Spleen (tissue), 7 donors: ENCODE results near the gene PLXND1.

Experiments used
- POLR2A ChIP-seq, 3 donors: fragments of 450-650 bp; IDR thresholded peaks; one replicate each; pipeline ENCODE4 v1.5.1; 2017; ENCODE audit warnings: antibody characterized with exemption in 3 of 3, mild to moderate bottlenecking in 1 of 3
- TF ChIP-seq, protein P1 (sequence below), 11 experiments: fragments of 200-600 bp in 7 of 11; fragments of 450-650 bp in 4 of 11; sonication (generic) in 4 of 11; IDR thresholded peaks in 8 of 11; conservative IDR thresholded peaks in 3 of 11; 1 replicate in 7 of 11; 2 replicates in 4 of 11; pipeline versions ENCODE4 v1.4.0 to v1.8.0; 2016 to 2021; ENCODE audit warnings: antibody characterized with exemption in 11 of 11, inconsistent platforms in 4 of 11, mild to moderate bottlenecking in 1 of 11
- donor health status: DM: no; HTN: no; CAD: no; lungs with moderate emphysema.
- donor health status: DM: no; HTN: no; CAD: no.
- donor health status: DM: no; HTN: no; CAD: no.

DNA sequence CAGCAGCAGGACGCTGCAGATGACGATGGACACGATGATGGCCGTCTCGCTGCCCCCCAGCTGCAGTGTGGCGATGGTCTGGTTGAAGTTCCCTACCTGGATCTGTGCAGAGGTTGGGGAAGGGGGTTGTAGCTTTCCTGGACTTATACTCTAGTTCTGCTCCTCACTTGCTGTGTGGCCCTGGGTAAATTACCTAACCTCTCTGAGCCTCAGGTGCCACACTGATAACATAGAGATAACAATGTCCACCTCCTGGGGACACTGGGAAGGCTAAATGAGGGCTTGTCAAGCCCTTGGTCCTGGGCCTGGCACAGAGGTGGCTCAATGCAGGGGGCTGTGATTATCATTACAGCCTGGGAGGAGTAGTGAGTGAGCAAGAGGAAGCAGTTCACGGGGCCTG, 36.6 kb downstream of the PLXND1 start:
- TF ChIP-seq, protein P1, sequence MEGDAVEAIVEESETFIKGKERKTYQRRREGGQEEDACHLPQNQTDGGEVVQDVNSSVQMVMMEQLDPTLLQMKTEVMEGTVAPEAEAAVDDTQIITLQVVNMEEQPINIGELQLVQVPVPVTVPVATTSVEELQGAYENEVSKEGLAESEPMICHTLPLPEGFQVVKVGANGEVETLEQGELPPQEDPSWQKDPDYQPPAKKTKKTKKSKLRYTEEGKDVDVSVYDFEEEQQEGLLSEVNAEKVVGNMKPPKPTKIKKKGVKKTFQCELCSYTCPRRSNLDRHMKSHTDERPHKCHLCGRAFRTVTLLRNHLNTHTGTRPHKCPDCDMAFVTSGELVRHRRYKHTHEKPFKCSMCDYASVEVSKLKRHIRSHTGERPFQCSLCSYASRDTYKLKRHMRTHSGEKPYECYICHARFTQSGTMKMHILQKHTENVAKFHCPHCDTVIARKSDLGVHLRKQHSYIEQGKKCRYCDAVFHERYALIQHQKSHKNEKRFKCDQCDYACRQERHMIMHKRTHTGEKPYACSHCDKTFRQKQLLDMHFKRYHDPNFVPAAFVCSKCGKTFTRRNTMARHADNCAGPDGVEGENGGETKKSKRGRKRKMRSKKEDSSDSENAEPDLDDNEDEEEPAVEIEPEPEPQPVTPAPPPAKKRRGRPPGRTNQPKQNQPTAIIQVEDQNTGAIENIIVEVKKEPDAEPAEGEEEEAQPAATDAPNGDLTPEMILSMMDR (IDR thresholded peaks at IDR 0.05 in 8 of 11, conservative IDR thresholded peaks at IDR 0.05 in 3 of 11), result no peak
- no peak for TF ChIP-seq POLR2A (IDR thresholded peaks at IDR 0.05)
